ENCODE data around the gene QKI. TPM values are rescaled to one million over a fixed set of nuclear protein-coding genes. Genes with fewer than 3 reads are reported as not detected.

QKI gene
- total and polyA plus RNA-seq, 8 donors = 8.0 to 261 (median 32.2) TPM

- Histone ChIP-seq H3K4me1 (peaks cover 0 to 21% (median 9%) of the 10 kb centered on the region in 4 donors), H3K27ac (peak overlapping the region; percentile 99 to 100 (median 99)), H3K36me3 (no peaks in the 10 kb centered on the region), H3K27me3 (no peaks in the 10 kb centered on the region), H3K4me3 (peak overlapping the region; percentile 78 to 97 (median 96)), H3K9me3 (no peaks in the 10 kb centered on the region)
- TF ChIP-seq POLR2AphosphoS5 (IDR thresholded peaks at IDR 0.05) (no peak), EP300 (IDR thresholded peaks at IDR 0.05) (no peak), POLR2A (IDR thresholded peaks at IDR 0.05) (no peak)
- TF ChIP-seq, protein P1, sequence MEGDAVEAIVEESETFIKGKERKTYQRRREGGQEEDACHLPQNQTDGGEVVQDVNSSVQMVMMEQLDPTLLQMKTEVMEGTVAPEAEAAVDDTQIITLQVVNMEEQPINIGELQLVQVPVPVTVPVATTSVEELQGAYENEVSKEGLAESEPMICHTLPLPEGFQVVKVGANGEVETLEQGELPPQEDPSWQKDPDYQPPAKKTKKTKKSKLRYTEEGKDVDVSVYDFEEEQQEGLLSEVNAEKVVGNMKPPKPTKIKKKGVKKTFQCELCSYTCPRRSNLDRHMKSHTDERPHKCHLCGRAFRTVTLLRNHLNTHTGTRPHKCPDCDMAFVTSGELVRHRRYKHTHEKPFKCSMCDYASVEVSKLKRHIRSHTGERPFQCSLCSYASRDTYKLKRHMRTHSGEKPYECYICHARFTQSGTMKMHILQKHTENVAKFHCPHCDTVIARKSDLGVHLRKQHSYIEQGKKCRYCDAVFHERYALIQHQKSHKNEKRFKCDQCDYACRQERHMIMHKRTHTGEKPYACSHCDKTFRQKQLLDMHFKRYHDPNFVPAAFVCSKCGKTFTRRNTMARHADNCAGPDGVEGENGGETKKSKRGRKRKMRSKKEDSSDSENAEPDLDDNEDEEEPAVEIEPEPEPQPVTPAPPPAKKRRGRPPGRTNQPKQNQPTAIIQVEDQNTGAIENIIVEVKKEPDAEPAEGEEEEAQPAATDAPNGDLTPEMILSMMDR (IDR thresholded peaks at IDR 0.05) = no peak
- intact Hi-C loops (cut with DNase I; ENCODE audit: low total_unique reads) = no loop called here
- WGBS, 5 donors = 2 to 8% (median 4%) methylated on average over 14 of the region's 14 CpGs
- DNase-seq = no peak
These were observed 1.6 kb upstream of the QKI start for GRCh38 chr6:163412801-163413344.

DNA sequence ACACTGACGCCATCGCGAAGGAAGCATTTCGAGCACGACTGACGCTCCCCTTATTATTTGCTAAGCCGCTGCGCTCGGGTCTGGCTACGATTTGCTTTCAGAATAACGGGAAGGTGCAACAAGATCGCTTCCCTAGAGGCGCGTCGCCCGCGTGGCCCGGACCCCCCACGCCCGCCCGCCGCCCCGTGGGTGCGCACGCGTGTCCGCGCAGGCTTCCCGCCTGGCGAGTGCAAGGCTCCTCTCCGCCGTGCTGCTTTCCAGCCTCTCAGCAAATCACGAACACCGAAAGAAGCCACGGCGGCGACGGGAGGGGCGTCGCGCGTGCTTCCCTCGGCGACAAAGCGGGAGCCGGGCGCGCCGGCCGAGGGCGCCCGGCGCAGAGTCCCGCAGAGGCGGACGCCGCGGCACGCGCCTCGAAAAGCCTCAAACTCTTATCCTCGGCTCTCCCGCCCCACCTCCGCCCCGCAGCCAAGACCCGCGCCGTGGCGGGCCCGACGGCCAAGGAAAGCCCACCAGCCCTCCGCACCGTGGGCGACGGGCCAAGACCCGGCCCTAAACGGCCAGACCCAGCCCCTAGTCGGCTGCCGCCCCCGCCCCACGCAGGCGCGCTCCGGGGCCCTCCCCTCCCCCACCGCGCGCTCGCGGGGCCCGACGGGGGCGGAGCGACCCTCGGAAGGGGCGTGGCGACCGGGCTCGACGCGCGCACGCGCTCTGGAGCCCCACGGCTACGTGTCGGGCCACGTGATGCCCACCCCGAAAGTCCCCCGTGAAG lies 987 bp upstream of the QKI start:
- Histone ChIP-seq H3K4me3 (peak overlapping the region; percentile 78 to 97 (median 96)), H3K27ac (peak overlapping the region; percentile 99 to 100 (median 99)), H3K4me1 (peaks cover 0 to 28% (median 13%) of the 10 kb centered on the region in 4 donors), H3K9me3 (no peaks in the 10 kb centered on the region), H3K27me3 (no peaks in the 10 kb centered on the region), H3K36me3 (no peaks in the 10 kb centered on the region)
- TF ChIP-seq POLR2AphosphoS5 (IDR thresholded peaks at IDR 0.05) (peak; percentile 70 to 85 (median 80)), EP300 (IDR thresholded peaks at IDR 0.05) (no peak), POLR2A (IDR thresholded peaks at IDR 0.05) (no peak)
- TF ChIP-seq, protein P1 (IDR thresholded peaks at IDR 0.05) = no peak
- peak; percentile 85 to 97 for DNase-seq
- intact Hi-C loops (cut with DNase I; ENCODE audit: low total_unique reads) = no loop called here
- WGBS, 5 donors = 0 to 1% (median 1%) methylated on average over 44 to 109 of the region's 109 CpGs

- no peaks in the 10 kb centered on the region for H3K27me3 ChIP-seq
- WGBS, 5 donors = 0 to 1% (median 0%) methylated on average over 2 to 94 of the region's 94 CpGs
- no peak for DNase-seq
- TF ChIP-seq EP300 (IDR thresholded peaks at IDR 0.05) (no peak), POLR2A (IDR thresholded peaks at IDR 0.05) (no peak), POLR2AphosphoS5 (IDR thresholded peaks at IDR 0.05) (no peak)
- TF ChIP-seq, protein P1 (IDR thresholded peaks at IDR 0.05) = no peak
- H3K4me1 ChIP-seq = peaks cover 0 to 43% (median 28%) of the 10 kb centered on the region in 4 donors
- H3K36me3 ChIP-seq = no peaks in the 10 kb centered on the region
- H3K27ac ChIP-seq = peak overlapping the region; percentile 96 to 100 (median 99)
- H3K9me3 ChIP-seq = no peaks in the 10 kb centered on the region
- intact Hi-C loops (cut with DNase I; ENCODE audit: low total_unique reads) = no loop called here
- peak overlapping the region; percentile 76 to 97 (median 96) for H3K4me3 ChIP-seq
These were observed 565 bp downstream of the QKI start for GRCh38 chr6:163414946-163415619.
